HL-60/S4 (cell line): ENCODE measurements around the gene MCM9.

Experiments
- in situ Hi-C: fragments of 300-500 bp; cut with MboI; formaldehyde crosslinking; loops from 2 replicates; pipeline ENCODE4 v1.14.3; 2022; ENCODE audit warnings: low sequenced_read_pairs

The MCM9 gene

DNA sequence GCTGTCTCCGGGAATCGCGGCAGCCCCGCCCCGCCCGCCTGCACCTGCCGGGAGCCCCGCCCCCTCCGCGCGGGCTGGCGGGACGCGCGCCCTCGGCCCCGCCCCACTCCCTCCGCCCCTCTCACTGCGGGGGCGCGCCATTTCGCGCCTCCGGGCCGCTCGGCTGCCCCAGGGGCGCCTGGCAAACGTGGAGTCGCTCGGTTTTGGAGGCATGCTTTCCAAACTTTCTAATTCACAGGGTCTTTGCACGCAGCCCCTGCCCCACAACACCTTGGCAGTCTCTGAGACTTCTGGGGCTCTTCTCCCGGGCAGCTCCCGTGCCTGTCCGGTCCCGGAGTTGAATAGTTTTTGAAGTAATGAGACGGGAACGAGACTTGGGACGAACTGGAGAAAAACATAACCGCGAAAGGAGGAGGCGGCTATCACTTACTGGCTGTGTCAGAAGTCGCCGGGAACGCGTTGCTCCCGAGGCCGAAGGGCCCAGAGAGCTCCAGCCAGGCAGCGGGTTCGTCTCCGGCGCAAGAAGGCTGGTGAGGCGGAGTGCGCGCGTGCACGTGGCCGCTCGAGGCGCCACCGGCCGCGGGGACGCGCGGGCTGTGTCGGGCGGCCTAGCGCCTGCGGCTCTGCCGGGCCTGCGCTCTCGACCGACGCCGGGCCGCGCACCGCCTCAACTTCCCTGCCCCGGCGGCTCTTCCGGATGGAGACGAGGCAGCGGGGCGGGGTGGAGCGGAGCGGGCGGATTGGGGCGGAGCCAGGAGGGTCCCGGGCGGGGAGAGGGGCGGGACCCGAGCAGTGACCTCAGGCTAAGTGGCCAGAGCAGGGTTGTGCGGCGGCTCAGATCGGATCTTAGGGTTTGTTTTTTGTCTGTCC, at the start of gene MCM9:
Gene MCM9 (minus strand): TSS at position 699 of the 870 bp plus-strand sequence. CDS start 3,436 bp downstream, outside the sequence.
- in situ Hi-C loops, result no loop called here

DNA sequence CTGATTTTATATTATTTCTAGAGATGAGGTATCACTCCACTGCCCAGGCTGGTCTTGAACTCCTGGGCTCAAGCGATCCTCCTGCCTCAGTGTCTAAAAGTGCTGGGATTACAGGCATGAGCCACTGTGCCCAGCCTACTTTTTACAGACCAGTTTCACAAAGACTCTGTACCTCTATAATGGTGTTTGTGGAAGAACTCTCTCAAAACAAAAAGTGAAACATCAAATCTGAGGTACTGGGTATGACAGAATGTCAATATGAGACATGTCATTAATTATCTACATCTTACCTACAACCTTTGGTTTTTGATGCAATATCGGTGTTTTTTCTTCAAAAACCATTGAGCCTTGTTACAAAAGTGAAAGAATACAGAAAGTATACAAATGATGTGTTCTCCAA, 49.4 kb upstream of the MCM9 start:
- in situ Hi-C loops, result no loop called here

DNA sequence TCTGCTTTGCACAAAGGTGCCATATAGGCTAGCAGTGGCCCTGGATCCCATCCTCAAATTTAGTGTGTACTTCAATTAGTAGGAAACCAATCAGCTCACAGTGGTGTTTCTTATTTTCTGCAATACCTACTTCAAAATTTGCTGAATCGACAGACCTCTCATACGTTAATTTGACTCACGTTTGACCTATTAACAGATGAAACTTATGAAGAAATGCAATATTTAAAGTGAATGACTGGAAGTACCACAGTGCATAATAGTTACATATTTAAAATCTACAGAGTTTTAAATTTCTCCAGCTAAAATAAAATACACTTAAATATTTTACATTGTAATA, 47.6 kb upstream of the MCM9 start:
- in situ Hi-C loops, result no loop called here

DNA sequence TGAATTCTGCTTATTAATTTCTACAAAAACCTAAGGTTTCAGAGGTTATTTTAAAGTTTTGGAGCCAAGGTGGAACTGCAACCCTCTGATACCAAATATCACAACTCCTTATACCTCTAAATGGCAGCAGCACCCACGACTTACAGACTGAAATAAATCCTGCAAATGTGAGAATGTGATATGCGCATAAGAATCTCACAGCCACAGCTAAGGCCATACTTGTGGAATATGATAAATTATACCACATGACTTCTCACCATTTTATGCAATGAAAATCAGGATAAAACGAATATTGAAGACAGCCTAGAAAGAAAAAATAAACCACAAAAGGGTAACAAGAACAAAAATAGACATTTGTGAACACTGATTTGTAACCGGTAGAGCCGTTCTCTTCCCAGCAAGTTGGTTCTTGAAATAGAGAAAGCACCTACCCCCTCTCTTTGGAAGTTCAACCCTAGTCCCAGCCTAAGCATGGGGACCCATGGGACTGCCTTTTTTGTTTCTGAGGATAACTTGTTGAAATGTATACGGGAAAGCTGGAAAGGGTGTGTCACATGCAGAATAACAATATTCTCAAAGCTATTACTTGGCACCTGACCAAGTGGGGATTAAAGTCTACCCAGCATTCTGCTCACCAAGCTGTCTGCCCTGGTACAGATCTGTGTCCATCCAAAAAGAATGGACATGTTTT, 47.1 kb upstream of the MCM9 start:
- in situ Hi-C loops, result no loop called here

DNA sequence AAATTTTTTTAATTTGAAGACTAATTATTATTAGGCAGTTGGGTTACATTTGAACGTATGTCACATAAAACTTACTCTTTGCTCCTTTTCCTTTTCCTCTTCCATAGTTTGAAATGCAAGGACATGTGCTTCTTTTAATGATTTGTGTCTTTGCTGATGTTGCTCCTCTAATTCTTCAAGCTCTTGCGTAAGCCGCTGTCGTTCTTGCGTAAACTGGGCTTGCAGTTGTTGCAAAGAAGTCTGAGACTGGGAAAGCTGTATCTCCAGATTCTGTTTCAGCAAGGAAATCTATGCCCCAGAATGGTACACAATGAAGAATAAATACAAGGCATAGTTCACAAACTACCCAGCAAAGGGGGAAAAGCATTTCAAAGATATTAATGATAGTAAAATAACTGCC, 45.1 kb upstream of the MCM9 start:
- in situ Hi-C loops, result no loop called here

DNA sequence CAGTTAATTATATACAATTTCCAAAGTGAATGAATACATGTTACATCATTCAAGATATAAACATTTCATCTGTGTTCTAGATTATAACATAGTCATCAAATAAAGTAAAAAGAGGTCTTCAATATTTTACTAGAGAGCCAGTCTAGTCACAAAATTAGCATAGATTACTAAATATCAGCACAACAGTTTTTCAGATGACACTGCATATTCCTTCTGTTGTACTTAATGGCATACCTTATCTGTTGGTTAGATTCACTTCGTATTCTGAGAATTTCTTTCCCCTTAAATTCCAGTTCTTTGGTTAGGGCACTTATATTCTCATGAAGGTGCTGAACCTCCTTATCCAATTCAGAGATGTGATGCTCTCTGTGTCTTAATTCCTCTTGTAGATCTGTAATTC, 39.8 kb upstream of the MCM9 start:
- in situ Hi-C loops, result no loop called here

DNA sequence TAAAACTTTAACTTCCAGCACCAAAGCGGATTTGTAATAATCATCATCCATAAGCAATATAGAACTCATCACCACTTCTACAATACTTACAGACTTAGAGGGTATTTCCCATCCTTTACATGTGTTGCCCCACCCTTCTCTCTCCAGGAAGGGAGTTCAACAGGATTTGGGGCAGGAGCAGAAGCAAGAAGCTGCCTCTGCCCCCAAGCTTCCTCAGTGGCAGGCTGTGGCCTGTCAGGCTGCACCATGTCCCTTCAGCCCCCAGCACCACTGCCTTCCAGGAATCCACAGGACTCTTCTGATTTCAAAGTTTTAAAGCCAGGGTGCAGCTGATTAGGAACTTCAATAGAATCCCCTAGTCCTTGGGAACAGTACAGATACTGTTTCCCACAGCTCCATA, 36.7 kb upstream of the MCM9 start:
- in situ Hi-C loops, result no loop called here

DNA sequence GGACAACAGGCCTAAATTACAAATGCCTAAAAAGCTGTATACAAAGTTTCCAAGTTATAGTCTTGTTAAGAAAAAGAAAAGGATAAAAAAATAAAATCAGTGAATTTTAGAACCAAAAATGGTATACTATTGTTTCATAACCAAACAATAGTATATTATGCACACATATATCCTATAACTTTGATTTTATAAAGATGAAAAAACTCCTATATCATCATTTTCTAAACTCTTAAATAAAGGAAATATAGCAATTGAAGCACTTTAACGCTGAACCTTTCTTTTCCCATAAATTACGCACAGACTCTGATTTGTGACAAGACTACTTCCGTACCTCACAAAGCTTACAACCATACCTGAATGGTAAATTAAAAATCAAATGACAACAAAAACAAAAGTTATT, 35.9 kb upstream of the MCM9 start:
- in situ Hi-C loops, result no loop called here

DNA sequence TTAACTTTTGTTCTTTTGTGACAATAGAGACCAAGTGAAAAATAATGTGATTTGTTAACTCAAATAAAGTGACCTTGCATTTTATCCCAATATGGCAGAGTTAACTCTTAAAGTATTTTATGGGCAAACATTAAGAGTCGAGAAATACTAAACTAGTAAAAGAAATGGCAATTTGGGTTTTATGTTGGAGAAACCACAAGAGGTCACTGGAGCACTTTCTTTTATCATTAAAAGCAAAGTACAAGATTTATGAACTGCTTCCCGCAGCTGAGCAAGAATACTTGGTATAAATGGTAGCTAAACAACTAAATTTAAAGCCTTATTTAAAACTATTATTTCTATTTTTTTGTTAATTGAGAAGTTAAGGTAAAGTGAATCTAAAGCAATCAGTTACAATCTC, 33.5 kb upstream of the MCM9 start:
- in situ Hi-C loops, result no loop called here

DNA sequence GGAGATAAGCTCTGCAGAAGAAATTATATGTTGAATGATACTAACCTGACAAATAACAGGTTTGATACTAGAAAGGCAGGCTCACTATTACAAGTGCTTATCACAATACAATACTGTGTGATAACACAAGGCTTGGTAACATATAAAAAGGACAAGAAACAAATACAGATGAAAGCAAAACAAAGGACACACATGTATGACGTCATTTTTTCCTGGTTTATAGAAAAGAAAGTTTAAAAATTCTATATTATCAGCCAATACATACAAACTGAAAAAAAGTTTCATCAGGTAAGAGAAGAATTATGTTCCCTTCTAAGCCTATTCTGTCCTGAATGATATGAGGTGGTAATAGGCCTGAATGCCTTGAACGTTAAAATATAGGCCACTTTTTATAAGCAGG, 32.3 kb upstream of the MCM9 start:
- in situ Hi-C loops, result no loop called here

DNA sequence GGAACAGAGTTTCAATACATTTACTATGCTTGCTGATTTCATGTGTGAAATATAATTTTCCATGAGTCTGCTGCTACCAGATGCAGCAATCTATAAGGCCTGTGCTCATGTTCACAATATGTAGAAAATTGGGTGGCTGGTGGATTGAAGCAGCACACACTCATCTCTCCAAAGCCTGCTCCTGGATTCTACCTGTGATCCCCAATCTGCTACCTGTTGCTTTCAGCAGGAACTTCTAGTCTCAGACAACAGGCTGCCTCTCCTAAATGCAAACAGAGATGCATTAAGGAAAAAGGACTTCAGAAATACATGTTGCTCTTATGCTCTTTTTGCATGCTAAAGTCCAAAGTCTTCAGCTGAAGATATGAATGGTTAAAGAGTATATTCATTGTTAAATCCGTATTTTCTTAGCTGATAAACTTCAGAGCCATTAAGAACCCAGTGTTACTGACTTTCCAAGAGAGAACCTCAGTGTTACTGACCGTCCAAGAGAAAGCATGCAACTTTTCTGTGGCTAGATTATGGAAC, 30.9 kb upstream of the MCM9 start:
- in situ Hi-C loops, result no loop called here

DNA sequence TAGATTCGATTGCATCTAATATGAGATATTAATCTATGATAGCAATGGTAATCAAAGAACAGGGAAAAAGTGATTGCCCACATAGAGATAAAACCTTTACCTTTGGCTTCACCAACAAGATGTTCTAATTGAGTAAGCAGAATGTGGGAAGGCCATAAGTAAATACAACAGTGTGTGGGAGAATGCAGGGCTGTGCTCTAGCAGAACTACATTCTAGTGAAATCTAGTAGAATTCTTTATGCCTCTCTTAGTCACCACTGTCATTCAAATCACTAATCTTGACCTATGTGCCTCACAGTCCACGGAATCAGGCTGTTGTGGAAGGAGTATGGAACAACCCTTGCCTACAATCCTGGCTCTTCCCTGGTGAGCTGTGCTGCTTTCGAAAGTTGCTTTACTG, 30.4 kb upstream of the MCM9 start:
- in situ Hi-C loops, result no loop called here

DNA sequence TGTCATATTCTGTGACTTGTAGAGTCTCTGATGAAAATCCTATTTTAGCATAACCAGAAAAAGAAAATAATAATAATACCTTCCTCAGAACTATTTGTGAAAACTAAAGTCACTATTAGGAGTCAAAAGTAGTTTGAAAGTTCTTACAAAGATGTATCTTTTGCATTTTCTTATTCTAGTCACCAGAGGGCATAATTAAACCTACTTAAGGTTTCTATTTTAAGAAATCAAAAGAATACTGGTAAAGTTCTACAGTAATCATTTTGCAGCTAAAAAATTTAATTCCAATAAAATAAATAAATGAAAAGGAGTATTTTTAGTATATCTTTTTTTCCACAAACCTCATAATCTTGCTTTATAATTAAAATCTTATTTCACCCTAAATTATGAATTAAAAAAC, 28.0 kb upstream of the MCM9 start:
- in situ Hi-C loops, result no loop called here

DNA sequence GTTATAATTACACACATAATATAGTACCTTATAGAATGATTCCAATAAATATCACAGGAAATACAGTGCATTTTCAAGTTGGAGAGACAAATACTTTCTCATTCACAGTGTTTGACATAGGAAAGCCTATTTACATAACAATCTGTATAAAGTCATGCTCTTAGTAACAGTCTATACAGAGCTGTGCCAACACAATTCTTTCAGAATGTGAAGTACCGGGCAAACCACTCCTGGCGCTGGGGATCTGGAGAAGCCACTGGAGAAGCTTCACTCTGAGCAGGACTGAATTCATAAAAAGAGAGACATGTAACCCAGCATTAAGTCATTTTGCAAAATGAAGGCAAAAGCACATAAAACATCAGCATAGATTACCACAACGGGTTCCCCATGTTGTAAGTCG, 24.9 kb upstream of the MCM9 start:
- in situ Hi-C loops, result no loop called here

DNA sequence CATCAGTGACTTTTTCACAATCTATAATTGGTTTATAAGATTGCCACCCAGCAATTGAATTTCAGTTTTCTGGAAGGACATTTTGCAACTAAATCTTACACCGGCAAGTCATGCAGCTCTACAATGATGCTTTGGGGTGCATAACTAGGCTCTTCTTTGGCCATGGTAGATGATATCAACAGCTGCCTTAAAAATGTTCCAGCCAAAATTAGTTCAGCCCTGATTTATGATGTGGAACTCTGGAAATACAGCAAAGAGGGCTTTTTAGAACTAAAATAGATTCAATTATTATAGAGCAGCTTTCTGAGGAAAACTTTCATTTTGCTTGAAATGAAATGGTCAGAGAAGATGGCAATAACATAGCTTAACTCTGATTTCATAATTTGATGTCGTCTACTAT, 18.4 kb upstream of the MCM9 start:
- in situ Hi-C loops, result no loop called here

DNA sequence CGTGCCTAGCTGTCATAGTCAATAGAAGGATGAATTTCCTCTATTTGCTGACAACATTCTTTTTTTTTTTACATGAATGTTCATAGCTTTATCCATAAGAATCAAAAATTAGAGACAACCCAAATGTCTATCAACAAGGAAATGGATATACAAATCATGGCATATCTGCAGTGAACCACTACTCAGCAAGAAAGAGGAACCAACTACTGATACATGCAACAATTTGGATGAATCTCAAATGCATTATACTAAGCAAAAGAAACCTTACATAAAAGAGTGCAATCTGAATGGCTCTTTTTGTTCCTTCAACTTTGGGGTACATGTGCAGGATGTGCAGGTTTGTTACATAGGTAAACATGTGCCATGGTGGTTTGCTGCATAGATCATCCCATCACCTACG, 17.7 kb upstream of the MCM9 start:
- in situ Hi-C loops, result no loop called here

DNA sequence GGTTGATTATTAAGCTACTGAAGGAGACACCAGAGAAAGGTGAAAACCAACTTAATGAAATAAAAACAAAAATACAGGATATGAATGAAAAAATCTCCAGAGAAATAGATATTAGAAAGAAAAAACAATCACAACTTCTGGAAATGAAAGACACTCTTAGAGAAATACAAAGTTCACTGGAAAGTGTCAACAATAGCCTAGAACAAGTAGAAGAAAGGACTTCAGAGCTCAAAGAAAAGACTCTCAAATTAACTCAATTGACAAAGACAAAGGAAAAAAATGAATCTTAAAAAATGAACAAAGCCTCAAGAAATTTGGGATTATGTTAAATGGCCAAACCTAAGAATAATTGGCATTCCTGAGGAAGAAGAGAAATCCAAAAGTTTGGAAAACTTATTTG, 10.3 kb upstream of the MCM9 start:
- in situ Hi-C loops, result no loop called here

DNA sequence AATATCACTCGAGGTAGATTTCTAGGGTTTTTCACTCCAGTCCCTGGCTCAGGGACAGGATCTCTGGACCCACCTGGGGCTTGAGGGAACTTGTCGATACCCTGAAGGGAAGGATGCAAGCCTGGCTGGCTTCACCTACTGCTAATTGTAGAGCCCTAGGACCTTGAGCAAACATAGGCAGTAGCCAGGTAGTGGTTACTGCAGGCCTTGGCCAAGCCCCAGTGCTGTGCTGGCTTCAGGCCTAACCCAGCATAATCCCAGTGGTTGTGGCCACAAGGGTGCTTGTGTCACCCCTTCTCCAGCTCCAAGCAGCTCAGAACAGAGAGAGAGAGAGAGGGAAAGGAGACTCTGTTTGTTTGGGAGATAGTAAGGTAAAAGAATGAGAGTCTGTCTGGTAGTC, 5.8 kb upstream of the MCM9 start:
- in situ Hi-C loops, result no loop called here

DNA sequence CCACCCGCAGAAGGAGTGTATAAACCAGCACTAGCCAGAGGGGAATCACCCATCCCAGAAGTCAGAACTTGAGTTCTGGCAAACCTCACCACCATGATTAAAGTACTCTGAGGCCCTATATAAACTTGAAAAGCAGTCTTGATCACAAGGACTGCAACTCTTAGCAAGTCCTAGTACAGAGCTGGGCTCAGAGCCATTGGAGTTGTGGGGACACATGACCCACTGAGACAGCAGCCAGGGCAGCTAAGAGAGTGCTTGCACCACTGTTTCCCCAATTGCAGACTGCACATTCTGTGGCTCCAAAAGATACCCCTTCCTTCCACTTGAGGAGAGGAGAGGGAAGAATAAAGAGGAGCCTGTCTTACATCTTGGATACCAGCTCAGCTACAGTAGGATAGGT, 4.7 kb upstream of the MCM9 start:
- in situ Hi-C loops, result no loop called here

DNA sequence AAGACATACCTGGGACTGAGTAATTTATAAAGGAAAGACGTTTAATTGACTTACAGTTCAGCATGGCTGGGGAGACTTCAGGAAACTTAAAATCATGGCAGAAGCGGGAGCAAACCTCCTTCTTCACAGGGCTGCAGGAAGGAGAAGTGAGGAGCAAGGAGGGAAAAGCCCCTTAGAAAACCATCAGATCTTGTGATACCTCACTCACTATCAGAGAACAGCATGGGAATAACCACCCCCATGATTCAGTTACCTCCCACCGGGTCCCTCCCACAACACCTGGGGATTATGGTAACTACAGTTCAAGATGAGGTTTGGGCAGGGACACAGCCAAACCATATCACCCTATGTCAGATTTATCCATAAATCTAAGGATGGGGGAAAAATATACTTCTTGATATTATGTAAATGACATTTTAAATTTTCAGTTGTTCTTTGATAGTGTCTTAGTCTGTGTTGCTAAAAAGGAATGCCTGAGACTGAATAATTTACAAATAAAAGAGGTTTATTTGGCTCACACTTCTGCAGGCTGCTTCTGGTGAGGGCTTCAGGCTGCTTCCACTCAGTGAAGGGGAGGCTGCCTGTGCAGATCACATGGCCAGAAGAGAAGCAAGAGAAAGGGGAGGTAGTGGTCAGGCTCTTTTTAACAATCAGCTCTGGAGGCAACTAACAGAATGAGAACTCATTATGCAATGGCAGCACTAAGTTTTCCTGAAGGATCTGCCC, 1.2 kb upstream of the MCM9 start:
- in situ Hi-C loops, result no loop called here

DNA sequence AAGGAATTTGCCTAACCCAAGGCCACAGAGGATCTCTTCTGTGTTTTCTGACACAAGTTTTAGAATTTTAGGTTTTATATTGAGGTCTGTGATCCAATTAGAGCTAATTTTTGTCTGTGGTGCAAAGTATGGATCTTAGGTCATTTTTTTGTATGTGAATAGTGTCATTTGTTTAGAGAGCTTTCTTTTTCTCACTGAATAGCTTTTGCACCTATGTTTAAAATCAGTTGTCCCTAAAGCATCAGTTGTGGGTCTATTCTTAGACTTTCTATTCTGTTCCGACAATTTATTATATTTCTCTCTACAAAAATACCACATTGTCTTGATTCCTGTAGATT, 341 bp upstream of the MCM9 start:
- in situ Hi-C loops, result no loop called here
